Measurements from ENCODE around the gene TYRO3. TPM values are rescaled to one million over a fixed set of nuclear protein-coding genes. Genes with fewer than 3 reads are reported as not detected.

Gene TYRO3
- total and polyA plus RNA-seq, 2 of the 13 experiments (the other 11 are each of a cell fraction or from before 2014, with no cell fraction given), result 24.0 to 43.6 TPM

GRCh38 chr15:41573396-41573795 is 14.4 kb downstream of the TYRO3 start:
- Histone ChIP-seq H3K79me2 (ENCODE audit: insufficient read depth, low read length) (no peaks in the 10 kb centered on the region), H3K27me3 (ENCODE audit: control insufficient read depth in 1 of 2, insufficient read depth in 2 of 2, low read length in 2 of 2) (no peaks in the 10 kb centered on the region; a peak in 1 of 5 replicates)
- POLR2A ChIA-PET, result interaction anchor here (1.8 kb wide), 1 partner anchor 16 kb away, joined by 4 read pairs; no protein-coding TSS in a partner anchor

More at GRCh38 chr15:41573396-41573795, 14.4 kb downstream of the TYRO3 start:
- Histone ChIP-seq H4K20me1 (ENCODE audit: insufficient read depth, low read length) (no peaks in the 10 kb centered on the region), H3K9me3 (ENCODE audit: low read length) (no peaks in the 10 kb centered on the region), H3K4me3 (replicated peaks in 1 of 3; ENCODE audit: insufficient read depth in 1 of 3, low read depth in 2 of 3, low read length in 3 of 3) (no peak overlapping the region), H2AFZ (ENCODE audit: low read length) (no peak overlapping the region), H3K27ac (ENCODE audit: extremely low read length, insufficient read depth, low read length) (no peak overlapping the region), H3K4me2 (ENCODE audit: low read depth, low read length) (no peak overlapping the region), H3K4me1 (ENCODE audit: insufficient read depth, low read length) (peaks cover 35% of the 10 kb centered on the region), H3K9ac (ENCODE audit: insufficient read depth, low read depth, low read length) (no peak overlapping the region), H3K36me3 (replicated peaks in 1 of 2; ENCODE audit: control insufficient read depth in 1 of 2, insufficient read depth in 2 of 2, low read length in 2 of 2) (peaks cover 27 to 31% of the 10 kb centered on the region in 2 experiments)
- intact Hi-C loops (cut with micrococcal nuclease; ENCODE audit: unreplicated experiment) (no loop called here), in situ Hi-C loops (cut with HindIII; ENCODE audit: extremely low pct_ligation_motif_present, low pct_unique_long_range_greater_than_20kb) (no loop called here)
- 95% methylated on average over 13 of the region's 13 CpGs for WGBS (ENCODE audit: low lambda C conversion rate)
- TF ChIP-seq ZBTB7A (CRISPR knock-in tag; IDR thresholded peaks at IDR 0.05), result no peak
- TF ChIP-seq TFDP1 (CRISPR knock-in tag; IDR thresholded peaks at IDR 0.05; ENCODE audit: borderline replicate concordance), result no peak
- no peak for TF ChIP-seq NR2C2 (CRISPR knock-in tag; IDR thresholded peaks at IDR 0.05; ENCODE audit: borderline replicate concordance)
- TF ChIP-seq ZNF883 (CRISPR knock-in tag; IDR thresholded peaks at IDR 0.05; ENCODE audit: not compliant biosample characterization), result no peak
- no peak for TF ChIP-seq ZNF619 (CRISPR knock-in tag; IDR thresholded peaks at IDR 0.05)
- no peak for TF ChIP-seq ZNF556 (CRISPR knock-in tag; IDR thresholded peaks at IDR 0.05; ENCODE audit: borderline replicate concordance)
- TF ChIP-seq ZSCAN29 (CRISPR knock-in tag; conservative IDR thresholded peaks at IDR 0.05), result no peak
- TF ChIP-seq NFYB (CRISPR knock-in tag; IDR thresholded peaks at IDR 0.05), result no peak
- no peak for TF ChIP-seq HNRNPLL (IDR thresholded peaks at IDR 0.05; ENCODE audit: low read depth, low read length, poor library complexity, severe bottlenecking)
- no peak for TF ChIP-seq ZNF451 (CRISPR knock-in tag; IDR thresholded peaks at IDR 0.05)
- no peak for TF ChIP-seq POGK (CRISPR knock-in tag; conservative IDR thresholded peaks at IDR 0.05)
- TF ChIP-seq MBNL3 (CRISPR knock-in tag; conservative IDR thresholded peaks at IDR 0.05), result no peak
- no peak for TF ChIP-seq MXD3 (CRISPR knock-in tag; IDR thresholded peaks at IDR 0.05)
- TF ChIP-seq ZNF496 (CRISPR knock-in tag; IDR thresholded peaks at IDR 0.05; ENCODE audit: insufficient replicate concordance), result no peak
- no peak for TF ChIP-seq MEIS2 (CRISPR knock-in tag; IDR thresholded peaks at IDR 0.05)
- BruUV-seq (replicated peaks), result no TSS peak
- ATAC-seq (no peak), DNase-seq (ENCODE audit: low spot score) (no peak), FAIRE-seq (no peak)
- CTCF ChIA-PET (ENCODE audit: low intra/inter-chr PET ratio, low total read pairs), result no interaction called here

Measured in HepG2 (cell line).